Skeletal muscle cell (primary cell): ENCODE data around the gene PABPC1L.
A peak's percentile ranks its signal among the peaks of the same experiment; 100 is the strongest.

Experiments used
- DNase-seq: peaks from one replicate; pipeline ENCODE4 v3.0.0-alpha.2; 2010; ENCODE audit warnings: low read depth
- H3K4me3 ChIP-seq: 2 replicates; pipeline ENCODE4 v1.5.1; 2011; ENCODE audit warnings: low read depth, mild to moderate bottlenecking, control low read depth, low read length, moderate library complexity

The PABPC1L gene

DNA sequence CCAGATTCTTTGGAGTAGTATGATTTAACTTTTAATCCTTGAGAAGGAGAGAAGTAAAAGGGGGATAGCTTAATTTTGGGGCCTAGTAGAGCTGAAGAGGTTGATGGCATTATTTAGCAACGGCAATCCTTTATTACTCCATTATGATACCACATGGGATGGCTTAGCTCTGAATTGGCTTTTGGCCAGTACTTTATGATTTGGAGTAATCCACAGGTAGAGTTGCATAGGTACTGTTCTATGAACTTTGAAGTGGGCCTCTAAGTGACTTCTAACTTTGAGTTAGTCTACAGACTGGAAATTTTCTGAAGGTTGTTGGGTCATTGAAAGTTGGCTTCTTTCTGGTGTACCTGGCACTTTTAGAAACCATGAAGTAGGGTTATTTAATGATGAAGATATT is 12.7 kb upstream of the PABPC1L start:
- no peak overlapping the region for H3K4me3 ChIP-seq
- no peak for DNase-seq

DNA sequence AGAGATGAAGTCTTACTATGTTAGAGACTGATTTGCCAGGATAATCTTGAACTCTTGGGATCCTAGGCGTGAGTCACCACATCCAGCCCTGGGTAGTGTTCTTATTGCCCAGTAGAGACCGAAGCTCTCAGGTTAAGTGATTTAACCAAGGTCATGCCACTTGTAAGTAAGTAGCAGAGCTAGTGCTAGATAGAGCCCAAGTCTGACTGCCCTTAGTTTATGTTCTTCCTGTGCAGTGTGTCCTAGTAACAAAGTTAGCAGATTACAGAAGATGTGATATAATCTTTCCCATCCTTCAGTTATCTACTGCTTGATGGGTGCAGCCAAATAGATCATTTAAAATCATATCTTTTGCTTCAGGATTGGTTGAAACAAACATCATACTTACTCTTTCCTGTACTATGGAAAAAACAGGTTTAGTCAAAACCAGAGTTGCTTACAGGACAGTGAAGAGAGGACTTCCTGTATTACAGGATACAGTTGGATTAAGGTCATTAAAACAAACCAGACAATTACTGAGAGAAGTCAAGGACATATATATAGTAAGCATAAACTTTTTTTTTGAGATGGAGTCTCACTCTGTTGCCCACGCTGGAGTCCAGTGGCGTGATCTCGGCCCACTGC is 9.5 kb upstream of the PABPC1L start:
- no peak for DNase-seq
- no peak overlapping the region for H3K4me3 ChIP-seq

DNA sequence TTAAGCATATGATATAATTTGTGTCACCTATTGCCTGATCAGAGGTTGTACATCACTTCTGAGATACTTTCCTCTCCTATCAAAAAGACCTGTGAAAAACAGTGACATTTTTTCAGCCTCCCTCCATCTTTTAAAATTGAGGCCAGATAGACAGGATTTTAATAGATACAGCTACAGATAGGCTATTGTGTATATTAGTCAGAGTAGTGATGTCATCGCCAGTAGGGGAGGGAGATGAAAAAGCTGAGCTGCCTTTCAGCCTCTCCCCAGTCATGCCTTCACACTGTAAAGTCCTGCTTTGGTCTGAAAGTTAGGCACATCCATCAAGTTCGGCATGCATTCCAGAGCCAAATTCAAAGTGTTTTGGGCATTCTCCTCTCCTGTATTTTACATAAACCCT is 7.9 kb upstream of the PABPC1L start:
- DNase-seq, result no peak
- no peak overlapping the region for H3K4me3 ChIP-seq

DNA sequence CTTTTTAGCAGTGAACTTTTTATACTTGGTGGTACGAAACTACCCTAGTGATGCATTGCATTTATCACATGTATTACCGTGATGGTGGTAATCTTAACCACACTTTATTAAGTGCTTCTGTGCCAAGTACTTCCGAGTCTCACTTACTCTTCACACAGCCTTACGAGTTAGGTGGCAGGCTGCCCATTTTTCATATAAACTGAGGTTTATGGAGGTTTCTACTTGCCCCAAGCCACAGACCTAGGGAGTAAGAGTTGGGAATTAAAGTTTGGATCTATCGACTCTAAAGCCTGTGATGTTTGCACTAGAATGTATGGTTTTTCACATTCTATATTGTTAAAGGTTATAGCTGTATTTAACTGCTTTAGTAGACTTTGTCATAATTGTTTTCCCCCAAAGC is 5.5 kb upstream of the PABPC1L start:
- no peak overlapping the region for H3K4me3 ChIP-seq
- no peak for DNase-seq

DNA sequence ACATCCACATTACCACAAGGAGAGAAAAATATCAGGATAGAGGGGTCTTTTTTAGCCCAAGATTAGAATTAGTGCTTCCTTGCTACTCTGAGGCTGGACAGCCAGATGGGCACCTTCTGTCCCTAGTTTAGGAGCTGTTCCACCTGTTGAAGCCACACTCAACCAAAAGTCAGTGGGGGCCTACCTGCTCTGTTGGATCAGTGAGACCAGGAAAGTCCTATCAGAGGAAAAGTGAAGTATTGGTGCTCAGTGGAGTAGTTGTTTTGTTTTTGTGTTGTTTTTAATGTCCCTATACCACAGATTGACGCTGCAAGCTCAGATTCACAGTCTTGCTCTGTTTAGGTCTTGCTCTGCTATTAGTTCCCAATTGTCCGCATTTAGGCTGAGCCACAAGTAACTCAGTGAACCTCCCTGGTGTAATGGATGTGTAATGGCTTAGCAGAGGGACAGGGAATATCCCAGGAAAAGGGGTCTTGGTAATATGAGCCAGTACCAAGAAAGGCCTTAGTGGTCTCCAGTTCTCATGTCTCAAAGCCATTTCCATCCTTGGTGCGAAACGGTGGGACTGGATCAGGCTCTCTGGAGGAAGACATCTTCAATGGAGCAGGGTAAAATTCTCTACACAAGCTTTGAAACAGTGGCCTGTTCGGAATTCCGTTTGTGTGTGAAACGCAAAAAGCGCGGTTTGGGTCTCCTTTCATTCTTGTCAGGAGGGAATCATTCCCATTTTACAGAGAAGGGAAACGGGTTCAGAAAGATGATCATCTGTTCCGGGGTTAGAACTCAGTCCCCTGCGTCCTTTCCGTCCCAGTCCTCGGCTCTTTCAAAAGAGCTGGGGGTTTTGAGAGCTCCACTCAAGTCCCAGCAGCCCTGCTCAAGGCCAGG is 631 bp upstream of the PABPC1L start:
- DNase-seq, result no peak
- peak overlapping the region; percentile 79 for H3K4me3 ChIP-seq

DNA sequence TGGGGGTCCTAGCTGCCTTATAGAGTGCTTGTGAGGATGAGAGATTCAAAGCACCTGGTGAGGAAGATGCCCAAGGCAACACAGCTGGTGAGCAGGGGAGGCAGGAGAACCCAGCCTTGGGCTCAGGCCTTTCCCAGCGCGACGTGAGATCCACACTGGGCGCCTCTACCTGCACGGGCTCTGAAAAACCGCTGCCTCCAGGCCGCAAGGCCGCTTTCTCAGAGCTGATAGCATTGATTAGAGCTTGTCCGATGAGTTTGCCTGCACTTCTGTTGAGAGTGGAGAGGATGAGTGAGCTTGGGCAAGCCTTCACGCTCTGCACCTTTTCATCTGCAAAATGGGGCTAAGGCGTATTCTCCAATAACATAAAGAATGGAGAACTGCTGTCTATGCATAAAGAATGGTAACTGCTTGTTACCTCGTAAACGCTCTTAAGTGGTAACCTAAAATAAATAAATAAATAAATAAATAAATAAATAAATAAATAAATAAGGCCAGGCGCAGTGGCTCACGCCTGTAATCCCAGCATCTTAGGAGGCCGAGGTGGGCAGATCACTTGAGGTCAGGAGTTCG is 916 bp downstream of the PABPC1L start:
- DNase-seq, result no peak
- peak overlapping the region; percentile 79 for H3K4me3 ChIP-seq

DNA sequence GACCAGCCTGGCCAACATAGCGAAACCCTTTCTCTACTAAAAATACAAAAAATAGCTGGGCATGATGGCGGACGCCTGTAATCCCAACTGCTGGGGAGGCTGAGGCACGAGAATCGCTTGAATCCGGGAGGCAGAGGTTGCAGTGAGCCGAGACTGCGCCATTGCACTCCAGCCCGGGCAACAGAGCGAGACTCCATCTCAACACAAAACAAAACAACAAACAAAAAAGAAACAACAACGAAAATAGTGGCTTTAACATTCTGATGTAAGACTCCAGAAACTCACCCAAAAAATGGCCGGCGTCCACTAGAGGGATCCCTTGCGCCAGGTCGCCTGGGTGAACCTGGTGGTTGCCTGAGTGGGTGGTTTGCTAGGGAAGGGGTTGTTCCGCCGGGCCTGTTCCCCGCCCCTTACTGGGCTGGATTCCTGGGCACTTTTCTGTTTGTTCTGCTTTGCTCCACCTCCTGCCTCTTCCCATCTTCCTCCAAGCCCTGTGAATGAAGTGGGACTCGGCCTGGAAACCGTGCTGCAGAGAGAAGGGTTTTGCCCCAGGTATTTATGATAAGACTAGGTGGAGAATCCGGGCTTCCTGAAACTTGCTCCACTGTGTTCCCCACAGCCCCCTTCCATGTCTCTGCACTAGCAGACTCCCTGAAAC is 1.5 kb downstream of the PABPC1L start:
- DNase-seq, result no peak
- no peak overlapping the region for H3K4me3 ChIP-seq

DNA sequence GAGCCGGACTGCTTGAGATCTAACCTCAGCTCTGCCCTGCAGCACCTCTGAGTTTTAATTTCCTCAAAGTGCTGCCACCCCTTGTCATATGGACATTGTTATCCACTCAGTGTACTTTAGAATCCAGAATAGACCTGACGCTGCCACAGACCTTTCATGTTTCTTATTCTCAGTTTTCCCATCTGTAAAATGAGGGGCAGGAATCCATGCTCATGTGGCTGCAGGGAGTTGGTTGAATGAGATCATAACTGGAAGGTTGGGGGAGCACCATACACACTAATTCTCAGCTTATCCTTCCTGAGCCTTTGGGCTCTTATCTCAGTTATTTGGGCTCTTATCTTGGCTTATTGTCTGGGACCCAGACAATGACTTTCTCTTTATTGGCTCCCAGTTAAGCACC is 2.3 kb downstream of the PABPC1L start:
- DNase-seq, result no peak
- no peak overlapping the region for H3K4me3 ChIP-seq

DNA sequence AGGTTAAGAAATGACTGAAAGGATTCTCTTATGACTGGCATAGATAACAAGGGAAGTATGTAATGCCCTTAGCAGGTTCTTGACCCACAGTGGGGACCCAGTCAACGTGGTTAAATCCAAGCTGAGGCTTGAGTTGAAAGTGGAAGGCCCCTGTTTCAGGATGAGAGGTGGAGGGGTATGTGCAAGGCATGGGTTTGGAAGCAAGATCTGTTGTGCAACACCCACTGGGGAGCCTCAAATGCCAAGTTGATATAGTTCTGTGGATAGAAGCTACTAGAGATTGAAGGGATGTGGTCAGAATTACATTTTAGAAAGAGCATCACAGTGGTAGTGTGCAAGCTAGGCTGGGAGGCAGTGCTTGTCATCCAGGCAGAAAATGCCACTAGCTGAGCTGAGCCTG is 5.1 kb downstream of the PABPC1L start:
- no peak for DNase-seq
- H3K4me3 ChIP-seq, result no peak overlapping the region

DNA sequence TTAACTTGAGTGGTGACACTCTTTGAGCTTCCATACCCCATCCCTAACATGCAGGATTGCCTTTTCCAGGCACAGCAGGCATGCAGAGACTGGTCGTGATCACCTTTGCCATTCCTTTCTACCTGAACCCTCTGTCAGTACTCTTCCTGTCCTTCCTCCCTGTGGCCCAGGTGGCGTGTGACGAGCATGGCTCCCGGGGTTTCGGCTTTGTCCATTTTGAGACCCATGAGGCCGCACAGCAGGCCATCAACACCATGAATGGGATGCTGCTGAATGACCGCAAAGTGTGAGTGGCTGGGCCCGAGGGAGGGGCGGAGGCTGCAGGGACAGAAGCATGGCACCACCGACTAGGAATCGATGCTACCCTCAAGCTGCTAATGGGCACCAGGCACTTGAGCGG is 6.7 kb downstream of the PABPC1L start:
- no peak overlapping the region for H3K4me3 ChIP-seq
- no peak for DNase-seq

DNA sequence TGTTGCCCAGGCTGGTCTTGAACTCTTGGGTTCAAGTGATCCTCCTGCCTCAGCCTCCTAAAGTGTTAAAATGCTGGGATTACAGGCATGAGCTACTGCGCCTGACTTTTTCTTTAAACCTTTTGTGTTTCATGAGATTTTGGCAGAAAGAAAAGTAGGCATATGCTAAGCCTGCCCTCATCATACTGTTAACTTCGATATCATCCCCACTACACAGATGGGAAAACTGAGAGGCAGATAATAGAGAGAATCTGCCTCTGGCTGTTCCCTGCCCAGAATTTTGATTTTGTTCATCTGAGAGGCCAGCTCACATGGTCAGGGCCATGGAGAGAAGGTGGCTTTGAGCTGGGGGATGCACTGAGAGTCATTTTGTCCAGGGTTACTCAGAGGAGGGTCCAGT is 7.5 kb downstream of the PABPC1L start:
- no peak for DNase-seq
- no peak overlapping the region for H3K4me3 ChIP-seq

DNA sequence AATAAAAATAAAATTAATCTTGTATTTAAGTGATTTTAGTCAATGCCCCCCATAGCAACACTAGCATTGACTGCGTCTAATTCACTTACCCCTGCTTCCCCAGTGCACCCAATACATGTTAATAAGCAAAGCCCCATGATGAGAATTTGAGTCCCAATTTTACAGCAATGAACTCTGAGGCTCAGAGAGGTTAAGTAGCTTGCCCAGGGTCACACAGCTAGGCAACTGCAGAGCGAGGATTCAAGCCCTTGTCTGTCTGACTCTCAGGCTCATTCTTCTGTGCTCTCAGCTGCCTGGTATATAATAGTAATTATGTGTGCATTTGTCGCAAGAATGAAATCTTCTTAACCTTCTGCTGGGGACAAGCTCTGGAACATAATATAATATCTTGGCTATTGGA is 8.5 kb downstream of the PABPC1L start:
- no peak for DNase-seq
- H3K4me3 ChIP-seq, result no peak overlapping the region

DNA sequence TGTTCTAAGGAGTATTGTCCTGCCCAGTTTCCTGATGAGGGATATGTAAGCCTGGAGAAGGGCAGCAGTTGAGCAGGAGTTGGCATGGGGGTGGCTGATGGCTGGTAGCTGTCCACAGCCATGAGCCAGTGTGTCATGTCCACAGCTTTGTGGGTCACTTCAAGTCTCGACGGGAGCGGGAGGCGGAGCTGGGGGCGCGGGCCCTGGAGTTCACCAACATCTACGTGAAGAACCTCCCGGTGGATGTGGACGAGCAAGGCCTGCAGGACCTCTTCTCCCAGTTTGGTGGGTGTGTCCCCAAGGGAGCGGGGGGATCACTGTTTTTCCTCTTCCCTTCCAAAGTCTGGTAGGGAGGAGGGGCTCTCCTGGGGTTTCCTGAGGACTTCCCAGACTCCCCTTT is 8.9 kb downstream of the PABPC1L start:
- no peak overlapping the region for H3K4me3 ChIP-seq
- no peak for DNase-seq

DNA sequence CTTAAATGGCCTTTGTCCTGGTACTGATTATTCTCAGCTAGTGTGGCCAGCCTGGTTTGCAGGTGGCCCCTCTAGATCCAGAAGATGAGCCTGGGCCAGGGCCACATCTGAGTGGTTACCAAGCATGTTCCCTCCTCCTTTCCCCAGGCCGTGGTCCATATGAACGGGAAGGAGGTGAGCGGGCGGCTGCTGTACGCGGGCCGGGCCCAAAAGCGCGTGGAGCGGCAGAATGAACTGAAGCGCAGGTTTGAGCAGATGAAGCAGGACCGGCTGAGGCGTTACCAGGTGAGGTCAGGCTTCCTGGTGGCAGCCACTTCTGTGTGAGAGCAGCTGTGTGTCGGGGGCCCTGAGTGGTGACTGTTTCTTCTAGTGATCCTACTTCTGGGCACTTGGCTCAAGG is 11.6 kb downstream of the PABPC1L start:
- no peak overlapping the region for H3K4me3 ChIP-seq
- no peak for DNase-seq

DNA sequence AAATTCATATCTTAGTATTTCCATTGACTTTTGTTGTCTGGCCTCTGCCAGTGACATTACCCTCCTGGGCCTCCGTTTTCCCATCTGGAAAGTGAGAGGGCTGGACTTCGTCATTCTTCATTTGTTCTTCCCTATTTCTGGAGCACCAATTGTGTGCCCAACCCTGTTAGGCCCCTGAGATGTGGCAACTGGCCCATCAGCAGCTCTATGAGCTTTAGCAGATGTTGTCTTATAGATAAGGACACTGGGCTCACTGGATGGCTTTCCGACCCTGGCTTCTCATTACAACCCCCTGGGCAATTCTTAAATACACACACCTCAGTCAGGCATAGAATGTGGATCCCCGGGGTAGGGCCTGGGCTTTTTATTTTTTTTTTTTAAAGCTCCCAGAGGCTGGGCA is 14.7 kb downstream of the PABPC1L start:
- DNase-seq, result no peak
- no peak overlapping the region for H3K4me3 ChIP-seq

DNA sequence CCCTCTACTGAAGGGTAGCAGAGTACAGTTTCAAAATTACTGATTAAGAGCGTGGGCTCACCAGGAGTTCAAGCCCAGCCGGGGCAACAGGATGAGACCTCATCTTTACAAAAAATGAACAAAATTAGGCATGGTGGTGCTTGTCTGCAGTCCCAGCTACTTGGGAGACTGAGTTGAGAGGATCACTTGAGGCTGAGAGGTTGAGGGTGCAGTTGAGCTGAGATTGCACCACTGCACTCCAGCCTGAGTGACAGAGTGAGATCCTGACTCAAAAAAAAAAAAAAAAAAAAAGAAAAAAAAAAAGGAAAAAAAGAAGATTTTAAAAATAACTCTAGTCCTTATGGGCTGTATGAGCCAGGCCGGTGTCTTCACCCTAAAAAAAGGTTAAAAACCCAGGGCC is 18.7 kb downstream of the PABPC1L start:
- H3K4me3 ChIP-seq, result no peak overlapping the region
- DNase-seq, result no peak

DNA sequence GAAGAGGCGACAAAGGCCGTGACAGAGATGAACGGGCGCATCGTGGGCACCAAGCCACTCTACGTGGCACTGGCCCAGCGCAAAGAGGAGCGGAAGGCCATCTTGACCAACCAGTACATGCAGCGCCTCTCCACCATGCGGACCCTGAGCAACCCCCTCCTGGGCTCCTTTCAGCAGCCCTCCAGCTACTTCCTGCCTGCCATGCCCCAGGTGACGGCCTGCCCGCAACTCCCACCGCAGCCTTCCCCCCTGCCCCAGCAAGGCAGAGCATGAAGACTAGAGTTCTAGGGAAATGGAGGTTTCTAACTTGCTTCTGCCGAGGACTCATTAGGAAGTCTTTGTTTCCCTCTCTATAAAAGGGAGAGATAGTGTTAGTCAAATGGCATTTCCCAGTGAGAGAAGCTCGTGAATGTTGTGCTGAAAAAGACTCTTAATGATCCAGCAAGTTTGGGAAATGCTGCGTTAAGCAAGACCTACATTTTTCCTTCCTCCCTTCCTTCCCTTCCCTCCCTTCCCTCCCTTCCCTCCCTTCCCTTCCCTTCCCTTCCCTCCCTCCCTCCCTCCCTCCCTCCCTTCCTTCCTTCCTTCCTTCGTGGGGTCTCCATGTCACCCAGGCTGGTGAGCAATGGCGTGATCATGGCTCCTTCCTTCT is 20.8 kb downstream of the PABPC1L start:
- no peak for DNase-seq
- no peak overlapping the region for H3K4me3 ChIP-seq

DNA sequence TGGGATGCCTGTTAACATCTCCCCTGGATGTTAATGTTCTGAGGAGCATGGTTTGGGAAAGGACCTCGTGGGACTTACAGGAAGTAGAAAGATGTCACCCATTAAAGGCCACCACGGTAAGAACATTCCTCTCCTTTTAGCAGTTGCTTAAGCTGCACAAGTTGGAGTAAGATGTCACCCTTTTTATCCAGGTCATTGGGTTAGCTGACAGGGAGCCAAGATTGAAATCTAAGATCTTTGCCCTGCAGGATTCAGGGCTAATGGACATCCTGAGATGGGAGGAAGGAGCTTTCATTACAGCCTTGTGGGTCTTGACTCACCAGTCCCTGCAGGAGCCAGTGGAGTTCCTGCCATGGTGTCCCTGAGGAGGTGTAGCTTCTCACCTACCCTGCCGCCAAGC is 22.1 kb downstream of the PABPC1L start:
- DNase-seq, result no peak
- H3K4me3 ChIP-seq, result no peak overlapping the region

DNA sequence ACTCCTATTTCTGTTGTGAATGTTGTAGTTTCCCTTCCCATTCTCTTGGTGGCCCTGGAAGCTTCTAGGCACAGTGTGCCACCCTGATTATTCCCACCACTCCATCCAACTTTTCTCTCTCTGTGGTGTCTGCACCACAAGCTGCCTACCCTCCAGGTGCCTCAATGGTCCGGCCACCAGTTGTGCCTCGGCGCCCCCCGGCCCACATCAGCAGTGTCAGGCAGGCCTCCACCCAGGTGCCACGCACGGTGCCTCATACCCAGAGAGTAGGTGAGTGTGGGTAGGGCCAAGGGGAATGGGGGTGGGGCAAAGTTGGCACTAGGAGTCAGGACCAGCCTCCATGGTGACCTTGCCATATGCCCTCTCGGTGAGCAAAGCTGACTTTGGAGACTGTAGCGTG is 23.1 kb downstream of the PABPC1L start:
- no peak for DNase-seq
- no peak overlapping the region for H3K4me3 ChIP-seq

DNA sequence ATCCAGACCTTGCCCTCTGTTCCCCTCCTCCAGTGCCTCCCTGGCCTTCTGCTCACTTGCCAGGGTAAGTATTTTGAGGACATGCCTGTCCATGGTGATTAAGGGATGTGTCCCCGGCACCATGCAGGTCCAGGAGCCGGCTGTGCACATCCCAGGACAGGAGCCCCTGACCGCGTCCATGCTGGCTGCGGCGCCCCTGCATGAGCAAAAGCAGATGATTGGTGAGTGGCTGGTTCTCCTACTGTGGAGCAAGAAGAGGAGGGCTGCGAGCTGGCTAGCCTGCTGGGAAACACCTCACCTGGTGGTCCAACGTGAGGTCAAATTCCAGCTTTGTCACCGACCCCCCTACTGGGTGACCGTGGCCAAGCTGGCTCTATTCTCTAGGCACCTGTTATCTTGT is 26.6 kb downstream of the PABPC1L start:
- H3K4me3 ChIP-seq, result no peak overlapping the region
- no peak for DNase-seq
